Middle frontal gyrus (tissue), 1 donor: ENCODE measurements around the gene AKAP13.

Experiments used
- DNase-seq: peaks from one replicate; pipeline ENCODE4 v3.0.0-alpha.2; 2015; ENCODE audit warnings: low spot score; ENCODE audit errors: extremely low spot score

Gene AKAP13

DNA sequence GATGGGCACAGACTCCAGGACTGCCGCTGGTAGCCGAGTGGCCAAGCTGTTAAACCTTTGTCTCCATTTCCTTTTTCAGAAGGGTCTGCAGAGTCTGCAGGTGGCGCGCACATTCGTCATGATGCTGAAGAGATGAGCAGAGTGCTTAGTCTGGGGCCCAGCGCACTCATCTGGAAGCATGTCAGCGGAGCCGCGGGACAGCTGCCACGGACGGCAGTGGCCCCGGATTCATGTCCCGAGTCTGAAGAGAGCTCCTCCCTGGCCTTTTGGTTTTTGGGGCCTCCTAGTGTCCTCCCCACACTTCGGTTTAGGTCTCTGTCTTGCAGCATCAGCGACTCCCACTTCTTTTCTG lies 371.7 kb downstream of the AKAP13 start:
- DNase-seq = no peak

DNA sequence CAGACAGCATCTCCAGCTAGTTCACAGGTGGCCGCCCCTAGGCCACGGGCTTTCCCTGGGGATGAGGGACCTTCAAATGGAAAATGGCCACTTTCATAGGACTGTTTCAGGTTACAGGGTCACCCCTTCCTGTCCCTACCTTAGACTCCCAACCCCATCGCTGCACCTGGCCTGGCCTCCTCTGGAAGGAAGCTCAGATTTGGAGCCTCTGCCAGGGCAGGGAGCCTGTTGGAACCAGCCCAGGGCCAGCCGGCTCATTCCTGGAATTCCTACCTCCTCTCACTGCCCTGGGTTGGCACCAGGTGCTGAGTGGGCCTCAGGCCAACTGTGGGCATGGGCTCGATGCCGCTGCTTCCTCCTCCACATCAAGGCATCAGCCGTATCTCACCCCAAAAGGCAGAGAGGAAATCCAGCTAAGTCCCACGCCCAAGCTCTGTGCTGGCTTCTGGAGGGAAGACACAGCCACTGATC lies 372.1 kb downstream of the AKAP13 start:
- no peak for DNase-seq

DNA sequence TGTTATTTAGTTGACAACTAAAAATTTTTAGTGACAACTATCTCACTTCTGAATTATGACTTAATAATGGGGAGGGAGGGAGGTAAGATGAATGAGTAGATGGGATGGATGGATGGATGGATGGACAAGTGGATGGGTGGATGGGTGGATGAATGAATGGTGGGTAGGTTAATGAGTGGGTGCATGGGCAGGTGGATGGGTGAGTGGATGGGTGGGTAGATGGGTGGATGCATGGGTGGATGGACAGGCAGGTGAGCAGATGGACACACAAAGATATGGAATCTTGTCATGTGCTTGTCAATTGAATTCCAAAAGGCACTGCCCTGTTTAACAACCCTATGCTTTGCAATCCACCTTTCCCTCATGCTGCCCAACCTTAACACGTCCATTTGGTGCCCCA lies 372.9 kb downstream of the AKAP13 start:
- no peak for DNase-seq

DNA sequence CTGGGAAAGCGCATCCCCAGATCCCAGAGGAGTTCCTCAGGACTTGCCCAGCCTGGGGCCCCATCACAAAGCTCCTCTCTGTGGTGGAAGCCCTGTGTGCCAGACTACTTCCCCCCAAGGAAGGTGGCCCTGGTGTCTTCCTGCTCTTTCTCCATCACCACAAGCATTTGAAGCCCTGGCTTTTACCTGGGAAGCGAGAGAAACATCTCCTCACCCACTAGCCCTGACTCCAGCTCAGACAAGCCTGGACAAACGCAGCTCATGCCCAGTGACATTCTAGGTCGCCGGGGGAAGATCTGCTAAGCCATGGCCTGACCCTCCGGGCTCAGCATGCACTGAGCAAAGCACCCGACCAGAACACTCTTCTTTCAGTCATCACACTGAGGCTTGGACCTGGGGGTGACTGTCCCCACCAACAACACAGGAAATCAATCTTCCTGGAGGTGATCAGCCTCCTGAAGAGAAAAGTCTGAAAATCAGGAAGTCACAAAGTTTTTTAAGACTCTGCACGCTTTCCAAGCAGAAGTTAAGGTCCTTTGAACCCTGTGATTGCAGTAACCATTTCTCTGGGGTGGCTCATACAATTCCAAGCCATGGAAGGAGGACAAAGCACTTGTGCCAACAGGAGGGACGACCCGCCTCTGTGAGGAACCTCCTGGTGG lies 373.5 kb downstream of the AKAP13 start:
- no peak for DNase-seq

DNA sequence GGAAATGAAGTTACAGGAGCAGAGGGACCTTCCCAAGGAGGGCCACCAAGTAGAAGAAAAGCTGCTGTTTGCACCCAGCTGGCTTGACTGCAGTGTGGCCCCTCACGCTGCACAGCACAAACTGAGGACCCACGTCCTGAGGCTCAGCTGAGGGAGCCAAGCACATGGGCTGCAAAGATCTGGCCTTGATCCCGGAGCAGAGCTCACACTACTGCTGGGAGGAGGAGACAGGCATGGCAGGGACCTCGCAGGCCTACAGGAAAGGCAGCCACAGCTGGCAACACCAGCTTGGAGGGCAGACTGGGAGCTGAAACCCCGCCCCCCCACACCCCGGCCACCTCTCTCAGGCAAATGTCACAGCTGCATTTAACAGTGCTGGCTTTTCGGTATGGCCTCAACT lies 374.6 kb downstream of the AKAP13 start:
- DNase-seq = no peak

DNA sequence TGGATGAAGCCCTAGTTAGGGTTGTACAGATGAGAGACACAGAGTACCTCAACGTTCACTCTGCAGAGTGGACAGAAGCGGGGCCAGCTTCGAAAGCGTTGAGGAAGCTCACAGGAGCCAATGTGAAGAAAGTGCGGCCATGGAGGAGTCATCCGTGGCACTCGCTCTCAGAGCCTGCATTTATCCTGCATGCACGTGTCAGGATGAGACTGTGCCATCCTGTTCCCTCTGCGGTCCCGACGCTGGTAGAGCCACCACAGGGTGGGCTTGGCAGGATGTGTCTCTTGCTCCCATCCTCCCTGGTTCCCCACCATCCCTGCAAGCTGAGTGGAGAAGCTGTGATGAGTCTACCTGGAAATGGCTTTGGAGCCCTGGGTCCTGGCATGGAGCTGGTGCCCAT lies 375.1 kb downstream of the AKAP13 start:
- DNase-seq = no peak

DNA sequence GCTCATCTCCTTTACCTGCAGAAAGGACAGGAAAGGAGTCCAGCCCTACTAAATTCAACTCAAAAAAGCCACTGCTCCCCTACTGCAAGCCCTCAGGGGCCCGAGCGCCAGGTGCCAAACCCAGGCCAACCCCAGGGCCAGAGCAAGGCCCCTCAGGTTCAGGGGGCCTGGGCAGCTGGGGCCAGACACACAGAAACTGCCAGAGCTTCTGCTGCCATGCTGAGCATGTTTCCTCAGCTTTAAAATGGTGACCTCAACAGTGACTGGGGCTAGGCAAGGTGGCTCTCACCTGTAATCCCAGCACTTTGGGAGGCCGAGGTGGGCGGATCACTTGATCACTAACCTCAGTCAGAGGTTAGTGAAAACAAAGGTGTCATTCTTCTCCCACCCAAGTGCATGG lies 375.5 kb downstream of the AKAP13 start:
- no peak for DNase-seq

DNA sequence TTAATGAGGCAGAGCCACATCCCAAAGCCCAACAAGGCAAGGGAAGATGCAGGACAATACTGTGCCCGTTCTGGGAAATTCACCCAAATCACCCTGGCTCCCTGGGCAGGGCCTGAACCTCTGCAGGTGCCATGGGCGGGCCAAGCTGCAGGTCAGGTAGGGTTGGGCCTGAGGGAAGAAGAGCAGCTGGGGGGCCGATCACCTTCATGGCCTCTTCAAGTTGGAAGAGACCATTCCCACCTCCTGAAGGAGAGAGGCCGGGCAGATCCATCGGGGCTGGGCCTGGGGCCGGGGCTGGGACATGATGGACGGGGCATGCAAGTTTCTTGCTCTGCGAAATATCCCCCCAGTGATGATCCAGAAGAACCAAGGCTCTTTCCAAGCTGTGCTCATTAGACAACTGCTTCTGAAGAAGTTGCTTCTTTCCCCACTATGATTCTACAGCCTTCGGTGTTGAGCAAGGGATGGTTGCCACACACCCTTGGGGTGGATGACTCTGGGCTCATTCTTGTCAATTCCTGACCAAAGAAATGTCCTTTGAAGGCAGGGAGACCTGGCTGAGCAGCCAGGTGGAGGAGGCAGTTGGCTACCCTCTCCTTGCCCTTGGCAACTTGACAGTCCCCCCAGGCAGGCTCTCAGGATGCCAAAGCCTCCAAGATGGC lies 376.1 kb downstream of the AKAP13 start:
- no peak for DNase-seq

DNA sequence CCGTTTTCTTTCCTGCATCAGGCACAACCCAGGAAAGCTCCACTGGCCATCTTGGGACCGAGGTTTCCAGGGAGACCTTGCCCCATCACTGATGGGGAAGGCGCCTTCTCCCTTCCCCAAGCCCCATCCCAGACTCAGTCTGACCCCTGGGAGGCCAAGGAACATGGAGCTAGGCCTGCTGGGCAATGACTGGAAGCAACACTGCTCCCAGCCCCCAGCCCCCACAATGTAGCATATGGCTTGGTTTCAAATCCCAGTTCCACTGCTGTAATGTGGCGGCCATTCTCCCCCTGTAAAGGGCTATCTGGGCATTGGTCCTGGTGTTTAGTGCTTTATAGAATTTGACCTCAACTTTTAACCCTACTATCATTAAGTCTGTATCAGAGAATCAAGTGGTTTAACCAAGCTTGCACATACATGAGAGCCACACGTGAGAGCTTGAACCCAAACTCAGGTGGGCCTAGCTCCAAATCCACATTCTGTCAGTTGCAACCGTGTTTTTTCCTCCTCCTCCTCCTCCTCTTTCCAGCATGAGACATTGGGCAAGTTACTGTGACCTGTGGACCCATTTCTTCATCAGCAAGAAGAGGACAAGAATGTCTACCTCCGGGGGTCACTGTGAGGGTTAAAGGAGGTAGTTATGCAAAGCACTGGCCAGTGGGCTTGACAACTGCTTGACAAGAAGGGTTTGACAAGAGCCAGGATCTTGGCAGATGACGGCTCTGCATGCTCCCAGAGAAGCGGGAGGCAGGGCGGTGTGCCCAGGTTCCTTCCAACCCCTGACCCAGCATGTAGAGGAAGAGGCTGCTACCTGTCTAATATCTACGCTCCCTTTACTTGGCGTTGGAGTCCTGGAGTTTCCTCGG lies 376.9 kb downstream of the AKAP13 start:
- no peak for DNase-seq

DNA sequence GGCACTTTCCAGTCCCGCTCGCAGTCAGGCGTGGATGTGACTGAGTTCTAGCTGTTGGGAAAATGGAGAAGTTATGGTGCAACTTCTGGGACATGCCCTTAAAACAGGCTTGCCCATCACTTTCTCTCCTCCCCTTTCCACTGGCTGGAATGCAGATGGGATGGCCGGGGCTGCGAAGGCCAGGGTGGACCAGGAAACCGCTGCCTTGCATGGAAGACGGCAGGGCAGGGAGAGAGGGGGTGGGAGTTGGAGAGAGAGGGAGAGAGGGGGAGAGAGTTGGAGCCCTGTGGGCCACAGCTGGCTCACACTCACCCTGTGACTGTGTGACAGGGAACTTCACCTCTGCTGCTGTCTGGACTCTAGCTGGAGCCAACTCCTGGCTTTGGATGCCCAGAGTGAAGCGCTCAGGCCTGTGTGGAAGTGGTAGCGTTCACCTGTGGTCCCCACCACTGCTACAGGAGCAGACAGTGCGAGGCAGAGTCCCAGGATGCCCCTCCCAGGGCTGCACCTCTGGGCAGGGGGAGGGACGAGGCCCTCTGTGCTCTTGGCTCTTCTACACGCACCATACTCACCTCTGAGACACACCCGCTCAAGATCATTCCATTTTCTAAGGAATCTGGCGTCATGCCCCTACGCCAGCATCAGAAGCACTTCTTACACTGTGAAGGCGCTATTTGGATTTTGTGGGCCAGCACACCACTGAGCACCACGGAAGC lies 377.7 kb downstream of the AKAP13 start:
- no peak for DNase-seq

DNA sequence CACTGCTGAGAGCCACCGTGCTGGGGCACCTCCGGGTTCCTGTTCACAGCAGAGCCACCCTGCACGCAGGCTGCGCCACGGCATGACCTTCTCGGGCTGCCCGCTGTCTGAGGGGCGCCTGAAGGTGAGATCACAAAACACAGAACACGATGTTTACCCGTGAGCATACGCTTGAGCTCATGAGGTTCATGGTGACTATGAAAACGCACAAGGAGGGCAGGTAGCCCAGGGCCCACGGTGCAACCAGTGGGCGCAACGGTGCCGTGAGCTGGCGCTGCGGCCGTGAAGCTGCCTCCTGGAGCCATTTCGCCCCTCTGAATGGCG lies 378.2 kb downstream of the AKAP13 start:
- no peak for DNase-seq

DNA sequence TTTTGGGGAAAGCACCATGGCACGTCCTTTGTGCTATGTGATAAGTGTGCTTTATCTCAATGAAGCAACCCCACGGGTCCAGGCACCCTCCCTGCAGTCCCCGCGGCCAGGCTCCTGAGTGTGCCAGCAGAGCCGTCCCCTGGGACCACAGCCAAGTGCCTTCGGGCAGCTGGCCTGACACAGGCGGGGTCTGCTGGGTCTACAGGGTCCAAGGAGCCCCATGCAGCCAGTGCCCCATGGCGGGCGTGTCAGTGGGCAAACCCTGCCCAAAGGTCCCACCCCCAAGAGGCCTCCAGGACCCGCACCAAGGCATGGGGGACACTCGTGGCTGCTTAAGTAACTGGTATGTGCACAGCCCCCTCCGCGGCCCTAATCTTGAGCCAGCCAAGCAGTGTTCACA lies 379.0 kb downstream of the AKAP13 start:
- no peak for DNase-seq

DNA sequence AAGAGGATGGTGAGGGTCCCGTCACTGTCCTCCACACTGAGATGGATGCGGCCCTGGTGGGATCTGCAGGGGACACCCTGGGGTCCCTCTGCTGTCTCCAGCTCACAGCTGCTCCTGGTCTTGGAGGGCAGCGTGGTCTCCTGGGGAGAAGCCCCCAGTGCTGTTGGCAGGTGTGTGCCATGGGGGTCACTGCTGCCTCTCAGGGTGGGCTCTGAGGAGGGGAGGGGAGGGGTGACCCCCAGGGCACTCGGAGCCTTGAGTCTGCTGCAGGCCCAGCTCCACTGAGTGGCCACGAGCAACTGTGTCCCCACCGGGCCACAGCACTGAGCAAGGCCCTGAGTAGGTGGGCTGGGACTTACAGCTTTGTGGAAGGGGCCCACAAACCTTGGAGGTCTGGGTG lies 379.6 kb downstream of the AKAP13 start:
- no peak for DNase-seq

DNA sequence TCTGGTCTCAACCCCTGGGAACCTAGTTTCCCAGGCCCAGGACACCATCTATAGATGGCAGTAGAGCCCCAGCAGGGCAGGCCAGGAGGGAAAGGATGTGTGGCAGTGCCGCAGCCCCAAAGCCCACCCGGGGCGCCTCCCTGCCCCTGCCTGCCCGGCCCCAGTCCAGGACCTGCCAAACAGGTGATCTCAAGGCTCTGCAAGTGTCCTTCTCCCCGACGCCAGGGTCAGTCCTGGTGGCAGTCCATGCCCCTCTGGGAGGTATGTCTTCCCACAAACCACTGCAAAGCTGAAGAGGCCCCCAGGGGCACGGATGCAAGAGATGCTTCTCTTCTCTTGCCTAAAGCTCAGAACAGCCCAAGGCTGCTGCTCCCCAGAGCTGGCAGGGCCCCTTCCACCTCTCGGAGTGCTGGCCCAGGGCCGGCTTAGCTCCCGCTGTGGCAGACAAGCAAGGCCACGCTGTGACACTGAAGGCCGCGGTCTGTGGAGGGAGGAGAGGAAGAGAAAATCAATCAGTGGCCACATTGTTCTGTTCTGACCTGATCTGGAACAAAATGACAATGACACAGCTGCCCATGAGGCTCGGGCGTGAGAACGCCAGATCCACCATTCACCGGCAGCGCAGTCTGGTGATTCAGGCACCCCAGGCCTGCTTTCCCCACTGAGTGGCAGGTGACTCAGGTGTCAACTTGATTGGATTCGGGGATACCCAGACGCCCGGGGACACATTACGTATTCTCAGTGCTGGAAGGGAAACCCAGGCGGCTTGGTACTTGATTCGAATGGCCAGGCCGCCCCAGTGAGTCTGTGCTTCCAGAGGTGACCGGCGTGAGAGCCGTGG lies 380.3 kb downstream of the AKAP13 start:
- DNase-seq = no peak

DNA sequence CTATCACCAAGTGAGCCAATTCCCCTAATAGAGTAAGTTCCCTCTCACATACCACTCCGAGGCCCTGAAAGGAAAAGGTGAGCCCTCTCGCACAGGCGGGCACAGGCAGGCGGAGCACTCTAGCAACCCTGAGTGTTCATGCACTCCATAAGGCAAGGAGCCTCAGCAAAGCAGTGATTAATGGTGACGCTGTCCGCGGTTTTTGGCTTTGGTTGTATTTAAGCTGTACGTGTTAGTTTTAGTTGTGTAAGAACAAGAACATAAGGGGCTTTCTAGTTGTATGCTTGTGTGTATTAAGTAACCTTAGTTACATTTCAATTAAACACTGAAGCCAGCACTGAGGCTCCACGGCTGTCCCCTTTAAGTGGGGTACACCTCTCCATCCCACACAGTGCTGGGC lies 381.2 kb downstream of the AKAP13 start:
- DNase-seq = no peak

DNA sequence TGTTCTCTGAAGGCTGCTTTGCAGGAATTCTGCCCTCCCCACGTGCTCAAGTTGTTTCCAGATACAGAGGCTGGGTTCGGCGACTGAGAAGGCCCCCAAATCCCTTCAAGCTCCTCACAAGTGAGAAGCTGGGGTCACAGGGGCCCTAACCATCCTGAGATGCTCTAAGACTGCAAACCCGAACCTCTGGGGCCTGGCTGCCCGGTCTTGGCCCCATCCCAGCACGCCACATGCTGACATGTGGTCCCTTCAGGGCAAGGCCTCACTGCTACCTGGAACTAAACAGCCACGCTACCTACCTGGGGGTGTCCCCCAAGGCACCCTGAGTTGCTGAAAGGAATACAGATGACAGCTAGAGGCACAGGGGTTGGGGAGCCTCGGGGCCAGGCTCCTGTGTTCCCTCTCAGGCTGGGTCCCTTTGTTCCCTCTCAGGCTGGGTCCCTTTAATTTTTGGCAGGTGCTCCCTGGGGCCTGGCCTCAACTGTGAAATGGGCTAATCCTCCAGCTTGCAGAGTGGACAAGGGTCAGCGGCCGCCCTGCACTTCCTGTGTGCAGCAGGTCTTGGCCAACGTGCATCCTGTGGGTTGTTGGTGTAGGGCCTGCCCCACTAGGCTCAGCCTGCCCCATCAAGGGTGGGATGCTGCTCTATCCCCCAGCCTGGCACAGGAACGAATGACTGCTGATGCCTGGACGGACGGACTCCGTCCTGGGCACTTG lies 381.8 kb downstream of the AKAP13 start:
- DNase-seq = no peak

DNA sequence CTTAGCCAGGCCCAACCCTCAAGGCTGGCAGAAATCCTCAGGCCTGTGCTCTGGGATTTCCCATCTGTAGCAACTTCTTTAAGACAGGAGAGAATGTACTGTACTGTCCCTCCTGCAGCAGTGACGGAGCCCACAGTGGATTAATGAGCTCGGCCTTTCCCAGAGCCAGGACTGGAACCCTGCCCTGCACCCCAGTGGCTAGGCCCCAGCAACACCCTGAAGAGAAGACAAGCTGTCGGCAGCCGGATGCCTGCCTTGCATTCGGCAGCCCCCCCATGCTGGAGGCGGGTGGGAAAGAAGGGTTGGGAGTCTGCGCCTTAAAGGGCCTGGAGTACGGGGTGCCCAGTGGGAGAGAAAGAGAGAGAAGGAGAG lies 382.3 kb downstream of the AKAP13 start:
- no peak for DNase-seq

DNA sequence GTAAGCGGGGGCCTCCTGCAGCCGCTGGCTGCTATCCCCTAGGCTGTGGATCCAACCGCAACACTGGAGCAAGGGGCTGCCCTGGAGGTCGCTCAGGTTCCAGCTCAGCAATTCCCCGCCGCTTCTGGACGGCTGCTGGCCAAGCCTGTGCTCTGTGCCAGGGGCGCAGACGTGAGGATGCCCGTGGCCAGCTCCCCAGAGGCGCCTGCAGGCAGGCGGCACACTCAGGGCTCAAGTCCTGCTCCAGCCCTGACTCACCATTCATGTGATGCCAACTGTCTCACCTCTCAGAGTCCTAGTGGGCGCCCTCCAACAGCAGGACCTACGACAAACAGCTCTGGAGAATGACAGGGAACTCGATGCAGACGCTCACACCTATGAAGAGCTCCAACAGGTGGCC lies 382.8 kb downstream of the AKAP13 start:
- DNase-seq = no peak

DNA sequence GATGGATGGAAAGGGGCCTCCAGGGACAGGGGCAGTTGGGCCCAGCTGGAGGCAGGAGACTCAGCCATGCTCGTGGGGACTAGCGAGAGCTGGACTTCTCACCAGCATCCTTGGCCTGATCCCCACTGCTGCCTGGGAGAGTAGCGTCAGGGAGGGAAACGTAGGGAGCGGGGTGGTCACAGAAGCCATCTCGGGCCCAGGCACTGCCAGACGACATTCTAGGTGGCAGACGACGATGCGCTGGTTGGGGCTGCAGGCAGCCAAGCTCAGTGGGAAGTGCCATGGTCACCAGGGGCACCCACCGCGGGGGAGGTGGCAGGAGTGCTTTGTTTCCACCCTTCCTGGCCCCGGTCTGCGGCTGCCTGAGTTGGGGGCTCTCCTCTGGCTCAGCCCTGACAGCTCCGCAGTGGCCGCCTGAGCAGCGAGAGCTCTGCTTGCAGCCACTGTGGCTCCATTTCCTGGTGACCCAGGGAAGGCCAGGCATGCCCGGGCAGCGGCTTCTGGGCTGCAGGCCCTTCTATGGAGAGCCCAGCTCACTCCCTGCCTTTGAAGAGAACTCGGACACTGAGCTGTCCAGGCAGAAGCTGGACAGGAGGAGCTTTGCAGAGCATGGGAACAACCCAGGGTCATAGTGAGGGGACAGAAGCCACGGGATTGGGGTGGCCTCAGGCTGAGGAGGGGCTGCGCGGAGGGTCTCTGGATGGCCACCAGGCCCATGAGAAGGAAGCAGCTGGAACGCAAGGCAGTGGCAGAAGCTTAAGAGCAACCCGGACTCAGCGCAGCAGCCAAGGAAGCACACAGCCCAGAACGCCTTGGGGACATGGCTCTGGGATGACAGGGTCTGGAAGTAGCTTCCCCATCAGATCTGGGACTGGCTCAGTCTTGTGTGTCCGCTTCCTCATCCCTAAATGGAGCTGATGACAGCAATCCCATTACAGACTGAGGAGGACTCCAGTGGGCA lies 383.6 kb downstream of the AKAP13 start:
- no peak for DNase-seq
